GM12874 (cell line): Measurements from ENCODE around the gene GHR.

Experiments used
- TF ChIP-seq, protein P1 (sequence below): IDR thresholded peaks from 2 replicates; pipeline ENCODE4 v1.5.1; 2011; ENCODE audit warnings: low read depth, mild to moderate bottlenecking, control low read depth, low read length, moderate library complexity; ENCODE audit not compliant: insufficient read depth

Gene GHR

DNA sequence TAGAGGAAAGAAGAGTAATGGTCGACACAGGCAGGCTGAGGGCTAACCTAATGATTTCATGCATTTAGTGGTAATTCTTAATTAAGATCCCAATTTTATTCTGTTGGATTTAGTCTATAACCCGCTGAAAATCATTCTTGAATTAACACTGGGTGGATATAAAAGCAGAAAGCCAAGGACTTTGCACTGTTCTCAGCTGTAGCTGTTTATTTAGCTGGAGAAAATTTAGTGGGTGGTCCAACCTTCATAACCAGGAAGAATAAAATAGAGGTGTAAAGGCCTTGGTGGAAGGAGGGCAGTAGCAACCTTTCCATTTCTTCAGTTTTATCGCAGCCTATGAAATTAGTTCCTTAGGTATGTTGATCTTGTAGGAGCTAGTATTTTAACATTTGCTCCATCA is 92.3 kb downstream of the GHR start:
- TF ChIP-seq, protein P1, sequence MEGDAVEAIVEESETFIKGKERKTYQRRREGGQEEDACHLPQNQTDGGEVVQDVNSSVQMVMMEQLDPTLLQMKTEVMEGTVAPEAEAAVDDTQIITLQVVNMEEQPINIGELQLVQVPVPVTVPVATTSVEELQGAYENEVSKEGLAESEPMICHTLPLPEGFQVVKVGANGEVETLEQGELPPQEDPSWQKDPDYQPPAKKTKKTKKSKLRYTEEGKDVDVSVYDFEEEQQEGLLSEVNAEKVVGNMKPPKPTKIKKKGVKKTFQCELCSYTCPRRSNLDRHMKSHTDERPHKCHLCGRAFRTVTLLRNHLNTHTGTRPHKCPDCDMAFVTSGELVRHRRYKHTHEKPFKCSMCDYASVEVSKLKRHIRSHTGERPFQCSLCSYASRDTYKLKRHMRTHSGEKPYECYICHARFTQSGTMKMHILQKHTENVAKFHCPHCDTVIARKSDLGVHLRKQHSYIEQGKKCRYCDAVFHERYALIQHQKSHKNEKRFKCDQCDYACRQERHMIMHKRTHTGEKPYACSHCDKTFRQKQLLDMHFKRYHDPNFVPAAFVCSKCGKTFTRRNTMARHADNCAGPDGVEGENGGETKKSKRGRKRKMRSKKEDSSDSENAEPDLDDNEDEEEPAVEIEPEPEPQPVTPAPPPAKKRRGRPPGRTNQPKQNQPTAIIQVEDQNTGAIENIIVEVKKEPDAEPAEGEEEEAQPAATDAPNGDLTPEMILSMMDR: no peak

DNA sequence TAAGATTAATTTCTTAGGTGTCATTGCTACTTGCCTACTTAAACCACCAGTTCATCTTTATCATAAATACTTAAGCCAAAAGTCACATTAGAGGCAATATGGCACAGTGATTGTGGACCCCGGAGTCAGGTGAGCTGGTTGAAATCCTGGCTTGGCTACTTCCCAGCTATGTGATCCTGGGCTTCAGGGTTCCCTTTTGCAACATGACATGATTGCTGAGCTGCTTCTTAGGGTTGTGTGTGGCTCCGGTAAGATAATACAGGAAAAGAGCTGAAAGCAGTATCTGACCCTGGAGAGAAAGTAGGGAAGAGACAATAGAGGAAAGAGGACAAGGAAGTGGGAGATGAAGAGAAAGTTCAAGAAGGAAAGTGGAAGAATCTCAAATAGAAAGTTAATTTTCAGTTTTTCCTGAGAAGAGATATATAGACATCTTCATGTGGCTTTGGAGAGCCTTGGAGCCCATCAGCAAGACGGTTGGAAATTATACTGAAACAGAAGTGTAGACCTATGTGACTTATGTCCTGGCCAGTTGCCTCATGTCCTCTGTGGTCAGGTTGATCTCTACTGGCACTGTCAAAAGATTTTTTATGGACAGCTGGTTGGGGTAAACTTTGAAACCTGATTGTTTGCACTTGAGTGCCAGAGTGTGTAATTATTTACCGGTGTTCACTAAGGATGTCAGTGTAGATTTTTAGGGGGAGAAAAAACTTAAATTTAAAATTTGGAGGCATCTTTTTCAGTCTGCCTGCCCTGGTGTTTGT is 93.2 kb downstream of the GHR start:
- TF ChIP-seq, protein P1: no peak

DNA sequence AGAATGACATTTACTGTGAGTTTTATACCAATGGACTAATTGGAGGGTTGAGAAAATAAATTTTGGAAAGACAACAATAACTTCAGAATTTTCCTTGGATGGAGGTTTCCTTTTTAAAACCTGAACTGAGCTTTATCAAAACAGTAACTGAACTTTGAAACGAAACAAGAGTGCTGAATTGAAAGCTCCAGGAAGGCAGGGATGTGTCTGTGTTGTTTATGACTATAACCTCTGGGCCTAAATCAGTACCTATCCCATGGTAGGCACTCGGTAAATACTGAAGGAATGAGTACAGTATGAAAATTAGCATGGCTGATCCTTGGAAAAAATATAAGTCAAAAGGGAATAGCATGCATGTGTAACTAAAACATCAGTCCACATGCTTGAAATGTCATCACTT is 93.9 kb downstream of the GHR start:
- TF ChIP-seq, protein P1: no peak

DNA sequence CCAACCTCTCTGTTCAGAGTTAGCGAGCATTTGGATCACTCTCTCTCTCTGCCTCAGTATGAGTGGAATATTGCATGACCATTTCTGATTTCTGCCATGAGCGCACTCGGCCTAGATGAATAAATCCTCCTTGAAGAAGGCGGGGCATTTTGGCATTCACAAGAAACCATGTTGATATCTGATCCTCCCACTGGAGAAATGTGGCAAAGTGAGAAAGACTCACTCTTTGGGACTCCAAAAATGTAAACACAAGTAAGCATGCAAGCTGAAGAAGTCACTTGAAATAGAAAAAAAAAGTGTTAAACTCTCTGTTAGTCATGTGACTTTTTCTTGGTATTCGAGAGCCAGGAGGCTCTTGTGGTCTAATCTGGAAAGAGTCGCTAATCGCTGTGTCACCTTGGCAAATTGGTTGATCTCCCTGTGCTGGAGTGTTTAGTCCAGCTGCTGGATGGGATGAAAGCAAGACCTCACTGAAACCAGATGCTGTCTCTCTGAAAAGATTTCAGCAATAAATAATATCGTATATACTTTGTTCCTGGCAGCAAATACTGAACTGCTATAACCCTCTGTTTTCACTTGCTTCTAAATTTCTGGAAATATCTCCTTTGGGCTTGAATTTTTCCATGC is 95.5 kb downstream of the GHR start:
- TF ChIP-seq, protein P1: no peak

DNA sequence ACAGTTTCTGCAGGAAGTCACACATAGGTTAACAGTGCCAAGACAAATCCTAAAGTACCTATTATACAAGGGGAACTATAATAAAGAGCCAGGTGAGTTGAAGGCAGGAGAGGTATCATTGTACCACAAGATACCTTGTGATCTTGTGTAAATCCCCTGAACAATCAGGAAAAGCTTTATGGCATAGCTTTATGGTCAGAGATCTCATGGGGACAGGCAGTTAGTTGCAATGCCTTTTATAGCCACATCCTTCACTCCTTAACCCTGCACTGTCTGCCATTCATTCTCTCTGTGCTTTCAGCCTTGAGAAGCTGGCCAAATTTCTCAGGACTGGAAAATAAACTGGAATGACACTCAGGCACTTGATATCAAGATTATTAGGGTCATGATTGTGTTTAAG is 97.0 kb downstream of the GHR start:
- TF ChIP-seq, protein P1: no peak

DNA sequence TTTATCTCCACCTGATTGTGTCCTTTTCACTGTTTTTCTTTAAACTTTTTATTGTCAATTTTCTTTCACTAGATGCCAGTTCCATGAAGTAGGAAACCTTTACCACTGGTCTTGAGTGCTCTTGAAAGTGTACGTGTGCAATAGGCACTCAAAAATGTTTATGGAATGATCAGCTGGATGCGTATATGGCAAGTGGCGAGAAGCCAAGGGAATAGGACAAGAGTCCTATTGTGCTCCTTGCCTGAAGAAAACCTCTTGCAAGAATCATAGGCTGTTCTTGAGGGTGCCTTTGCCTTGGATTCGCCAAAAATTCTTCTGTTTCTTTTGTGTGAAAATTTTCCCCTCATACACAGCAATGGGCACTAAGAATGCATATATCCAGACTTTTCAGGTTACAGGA is 97.7 kb downstream of the GHR start:
- TF ChIP-seq, protein P1: no peak

DNA sequence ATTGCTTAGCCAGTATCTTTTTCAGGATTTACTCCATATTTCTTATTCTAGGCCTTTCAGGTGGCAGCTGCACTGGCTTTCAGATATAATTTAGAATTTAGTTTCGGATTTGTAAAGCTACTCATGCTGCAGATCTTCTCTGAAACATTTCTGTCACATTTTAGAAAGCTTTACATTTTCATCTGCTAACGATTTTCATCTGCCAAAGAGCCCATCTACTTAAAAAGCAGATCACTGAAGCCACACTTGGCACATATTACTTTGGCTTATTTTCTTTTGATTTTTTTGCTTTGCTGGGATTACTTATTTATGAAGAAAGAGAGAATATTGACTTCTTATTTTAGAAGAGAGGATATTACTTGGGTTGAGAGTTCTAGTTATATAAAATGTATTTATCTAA is 98.2 kb downstream of the GHR start:
- TF ChIP-seq, protein P1: no peak
